Measurements from ENCODE around the gene ZBBX.

DNA sequence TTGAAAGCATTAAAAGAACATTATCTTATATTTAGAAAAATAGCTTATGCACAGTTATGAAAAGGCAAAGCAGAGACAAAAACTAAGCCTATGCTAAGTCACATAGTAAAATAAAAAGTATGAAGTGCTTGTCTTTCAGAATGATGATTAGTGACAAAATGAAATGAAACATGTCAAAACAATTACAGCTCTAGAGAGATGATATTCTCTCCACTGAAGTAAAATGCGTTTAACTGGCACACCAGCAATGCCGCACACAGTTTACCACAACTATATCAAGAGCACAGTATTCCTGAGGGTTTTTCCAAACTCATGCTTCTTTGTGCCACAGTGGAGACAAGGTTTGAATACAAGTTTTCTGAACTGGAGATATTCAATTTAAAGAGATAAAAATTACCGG lies 2.1 kb upstream of the ZBBX start:
- TF ChIP-seq ATF3 (CRISPR knock-in tag; conservative IDR thresholded peaks at IDR 0.05) (no peak), JAZF1 (CRISPR knock-in tag; IDR thresholded peaks at IDR 0.05) (no peak), ZBTB43 (CRISPR knock-in tag; IDR thresholded peaks at IDR 0.05) (no peak), KAT7 (CRISPR knock-in tag; IDR thresholded peaks at IDR 0.05; ENCODE audit: borderline replicate concordance) (no peak), NFE2L1 (CRISPR knock-in tag; IDR thresholded peaks at IDR 0.05) (no peak)
- TF ChIP-seq, protein P1, sequence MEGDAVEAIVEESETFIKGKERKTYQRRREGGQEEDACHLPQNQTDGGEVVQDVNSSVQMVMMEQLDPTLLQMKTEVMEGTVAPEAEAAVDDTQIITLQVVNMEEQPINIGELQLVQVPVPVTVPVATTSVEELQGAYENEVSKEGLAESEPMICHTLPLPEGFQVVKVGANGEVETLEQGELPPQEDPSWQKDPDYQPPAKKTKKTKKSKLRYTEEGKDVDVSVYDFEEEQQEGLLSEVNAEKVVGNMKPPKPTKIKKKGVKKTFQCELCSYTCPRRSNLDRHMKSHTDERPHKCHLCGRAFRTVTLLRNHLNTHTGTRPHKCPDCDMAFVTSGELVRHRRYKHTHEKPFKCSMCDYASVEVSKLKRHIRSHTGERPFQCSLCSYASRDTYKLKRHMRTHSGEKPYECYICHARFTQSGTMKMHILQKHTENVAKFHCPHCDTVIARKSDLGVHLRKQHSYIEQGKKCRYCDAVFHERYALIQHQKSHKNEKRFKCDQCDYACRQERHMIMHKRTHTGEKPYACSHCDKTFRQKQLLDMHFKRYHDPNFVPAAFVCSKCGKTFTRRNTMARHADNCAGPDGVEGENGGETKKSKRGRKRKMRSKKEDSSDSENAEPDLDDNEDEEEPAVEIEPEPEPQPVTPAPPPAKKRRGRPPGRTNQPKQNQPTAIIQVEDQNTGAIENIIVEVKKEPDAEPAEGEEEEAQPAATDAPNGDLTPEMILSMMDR (IDR thresholded peaks at IDR 0.05), result no peak

Measured in WTC11 (cell line).